Measurements from ENCODE around the gene ADPRS. TPM values are rescaled to one million over a fixed set of nuclear protein-coding genes. Genes with fewer than 3 reads are reported as not detected.

ADPRS gene
- total RNA-seq, 1 donor from 2014 or later, result 32.6 TPM

GRCh38 chr1:36089393-36090121, 865 bp downstream of the ADPRS start:
- H3K27me3 Mint-ChIP-seq (ENCODE audit: low read depth), result no peaks in the 10 kb centered on the region
- H3K4me1 Mint-ChIP-seq, result peaks cover 17% of the 10 kb centered on the region
- H3K4me3 Mint-ChIP-seq, result peak overlapping the region; percentile 81
- no peak for TF ChIP-seq CTCF (IDR thresholded peaks at IDR 0.05; ENCODE audit: unreplicated experiment)
- H3K9me3 Mint-ChIP-seq, result no peaks in the 10 kb centered on the region
- H3K36me3 Mint-ChIP-seq, result peaks cover 4% of the 10 kb centered on the region
- H3K27ac Mint-ChIP-seq, result peak overlapping the region; percentile 95
- DNase-seq (ENCODE audit: low spot score in 2 of 2, unreplicated experiment in 2 of 2), result no peak

GRCh38 chr1:36091141-36091540, 2.4 kb downstream of the ADPRS start:
- Mint-ChIP-seq H3K27ac (no peak overlapping the region), H3K4me1 (peaks cover 16% of the 10 kb centered on the region), H3K36me3 (peaks cover 4% of the 10 kb centered on the region), H3K9me3 (no peaks in the 10 kb centered on the region), H3K4me3 (no peak overlapping the region), H3K27me3 (ENCODE audit: low read depth) (no peaks in the 10 kb centered on the region)
- no peak for TF ChIP-seq CTCF (IDR thresholded peaks at IDR 0.05; ENCODE audit: unreplicated experiment)
- no peak for DNase-seq (ENCODE audit: low spot score in 2 of 2, unreplicated experiment in 2 of 2)

GRCh38 chr1:36091698-36092097, 3.0 kb downstream of the ADPRS start:
- H3K27ac Mint-ChIP-seq, result no peak overlapping the region
- peaks cover 5% of the 10 kb centered on the region for H3K36me3 Mint-ChIP-seq
- H3K27me3 Mint-ChIP-seq (ENCODE audit: low read depth), result no peaks in the 10 kb centered on the region
- no peaks in the 10 kb centered on the region for H3K9me3 Mint-ChIP-seq
- H3K4me1 Mint-ChIP-seq, result peaks cover 18% of the 10 kb centered on the region
- TF ChIP-seq CTCF (IDR thresholded peaks at IDR 0.05; ENCODE audit: unreplicated experiment), result no peak
- DNase-seq (ENCODE audit: low spot score in 2 of 2, unreplicated experiment in 2 of 2), result no peak
- peak overlapping the region; percentile 26 for H3K4me3 Mint-ChIP-seq

GRCh38 chr1:36092166-36092797, 3.6 kb downstream of the ADPRS start:
- Mint-ChIP-seq H3K27me3 (ENCODE audit: low read depth) (no peaks in the 10 kb centered on the region), H3K4me3 (no peak overlapping the region), H3K9me3 (no peaks in the 10 kb centered on the region), H3K4me1 (peaks cover 14% of the 10 kb centered on the region), H3K27ac (no peak overlapping the region), H3K36me3 (peaks cover 5% of the 10 kb centered on the region)
- DNase-seq (ENCODE audit: low spot score in 2 of 2, unreplicated experiment in 2 of 2), result no peak
- no peak for TF ChIP-seq CTCF (IDR thresholded peaks at IDR 0.05; ENCODE audit: unreplicated experiment)

- TF ChIP-seq CTCF (IDR thresholded peaks at IDR 0.05; ENCODE audit: unreplicated experiment), result no peak
- Mint-ChIP-seq H3K27ac (no peak overlapping the region), H3K9me3 (no peaks in the 10 kb centered on the region), H3K4me3 (no peak overlapping the region), H3K4me1 (peaks cover 14% of the 10 kb centered on the region), H3K27me3 (ENCODE audit: low read depth) (no peaks in the 10 kb centered on the region), H3K36me3 (peaks cover 5% of the 10 kb centered on the region)
- no peak for DNase-seq (ENCODE audit: low spot score in 2 of 2, unreplicated experiment in 2 of 2)
Observed at GRCh38 chr1:36092798-36093185, 4.1 kb downstream of the ADPRS start.
